Ectodermal cell (in vitro differentiated cells): ENCODE measurements around the gene TCF3.

Source experiments
- H3K27ac ChIP-seq: 2 replicates; pipeline ENCODE4 v1.7.0; 2013; ENCODE audit warnings: mild to moderate bottlenecking, low read depth, low read length; ENCODE audit not compliant: insufficient read depth, poor library complexity, severe bottlenecking
- H3K27me3 ChIP-seq: 2 replicates; pipeline ENCODE4 v1.7.0; 2013; ENCODE audit warnings: mild to moderate bottlenecking, low read length; ENCODE audit not compliant: insufficient read depth, control insufficient read depth, poor library complexity, severe bottlenecking
- H3K36me3 ChIP-seq: one replicate; pipeline ENCODE4 v1.7.0; 2013; ENCODE audit warnings: low read length; ENCODE audit not compliant: control insufficient read depth, insufficient read depth
- H3K4me1 ChIP-seq: one replicate; pipeline ENCODE4 v1.7.0; 2013; ENCODE audit warnings: low read length; ENCODE audit not compliant: control insufficient read depth, insufficient read depth
- H3K4me3 ChIP-seq: 2 replicates; pipeline ENCODE4 v1.7.0; 2013; ENCODE audit warnings: low read depth, low read length, control low read depth; ENCODE audit not compliant: insufficient read depth
- H3K9me3 ChIP-seq: 2 replicates; pipeline ENCODE4 v1.7.0; 2013; ENCODE audit warnings: mild to moderate bottlenecking, low read length, moderate library complexity; ENCODE audit not compliant: control insufficient read depth
- WGBS, 2 experiments: methylation state at CpG; one replicate each; pipeline ENCODE4 v1.1.7; 2013; ENCODE audit warnings: missing lambda C conversion rate in 2 of 2; 5-methylcytosine and 5-hydroxymethylcytosine counted together

Gene TCF3

GRCh38 chr19:1560286-1560882 lies 92.0 kb downstream of the TCF3 start:
- H3K4me3 ChIP-seq = no peak overlapping the region
- peaks cover 10% of the 10 kb centered on the region for H3K4me1 ChIP-seq
- H3K36me3 ChIP-seq = peaks cover 7% of the 10 kb centered on the region
- 89 to 90% methylated on average over 25 of the region's 25 CpGs for WGBS, 2 experiments
- no peaks in the 10 kb centered on the region for H3K9me3 ChIP-seq
- no peak overlapping the region for H3K27ac ChIP-seq
- no peaks in the 10 kb centered on the region for H3K27me3 ChIP-seq
